Measurements from ENCODE around the gene RRAS.

GRCh38 chr19:49596954-49597702 lies 42.8 kb downstream of the RRAS start:
- no peak for TF ChIP-seq FOXM1 (IDR thresholded peaks at IDR 0.05; ENCODE audit: borderline replicate concordance, low read depth)
- TF ChIP-seq EP300 (IDR thresholded peaks at IDR 0.05; ENCODE audit: borderline replicate concordance), result no peak
- TF ChIP-seq TEAD4 (IDR thresholded peaks at IDR 0.05), result no peak
- TF ChIP-seq TAF1 (IDR thresholded peaks at IDR 0.05; ENCODE audit: low read depth), result no peak
- no peak for TF ChIP-seq MAX (IDR thresholded peaks at IDR 0.05)
- no peak for TF ChIP-seq TCF12 (IDR thresholded peaks at IDR 0.05; ENCODE audit: low read depth)
- no peak for TF ChIP-seq YY1 (IDR thresholded peaks at IDR 0.05; ENCODE audit: low read depth)
- TF ChIP-seq REST (IDR thresholded peaks at IDR 0.05; ENCODE audit: low read depth), result no peak
- TF ChIP-seq RAD21 (IDR thresholded peaks at IDR 0.05; ENCODE audit: low read depth), result no peak
- TF ChIP-seq EGR1 (IDR thresholded peaks at IDR 0.05), result no peak
- no peak for TF ChIP-seq CEBPB (IDR thresholded peaks at IDR 0.05)
- no peak for TF ChIP-seq USF1 (IDR thresholded peaks at IDR 0.05)
- no peak for TF ChIP-seq CREB1 (IDR thresholded peaks at IDR 0.05; ENCODE audit: low read depth)
- TF ChIP-seq ZBTB7A (IDR thresholded peaks at IDR 0.05; ENCODE audit: low read depth), result no peak

Measured in Ishikawa (cell line).